ENCODE measurements around the gene LHX4. TPM values are rescaled to one million over a fixed set of nuclear protein-coding genes. Genes with fewer than 3 reads are reported as not detected.

Gene LHX4
- total and polyA plus RNA-seq, 2 of the 4 experiments (the other 2 are of a cell fraction), result 0.05 to 0.18 TPM

- Histone ChIP-seq H2BK120ac (ENCODE audit: low read depth, low read length) (no peak overlapping the region), H3K9me3 (ENCODE audit: control insufficient read depth, insufficient read depth, low read length) (no peaks in the 10 kb centered on the region), H3K14ac (replicated peaks; ENCODE audit: low read depth, low read length) (no peak overlapping the region), H3K36me3 (ENCODE audit: control insufficient read depth, insufficient read depth, low read length) (no peaks in the 10 kb centered on the region), H3K79me1 (ENCODE audit: low read depth in 1 of 2, low read length in 2 of 2) (no peaks in the 10 kb centered on the region), H3K56ac (ENCODE audit: extremely low read depth, insufficient read depth, low read length) (no peak overlapping the region), H2BK20ac (ENCODE audit: low read depth, low read length) (no peak overlapping the region), H3K4me2 (ENCODE audit: low read depth, low read length) (no peak overlapping the region), H2AK5ac (ENCODE audit: low read depth, low read length) (no peak overlapping the region), H3K18ac (ENCODE audit: low read depth, low read length) (no peak overlapping the region), H2AK9ac (replicated peaks; ENCODE audit: low read depth, low read length, poor library complexity) (peak overlapping the region; percentile 7), H4K5ac (ENCODE audit: low read depth, low read length) (no peak overlapping the region), H3K27ac (ENCODE audit: insufficient read depth, low read length) (no peak overlapping the region), H3K27me3 (ENCODE audit: control insufficient read depth, insufficient read depth, low read length) (peaks cover 5% of the 10 kb centered on the region; the same call in 1 of the 2 replicates), H2AFZ (replicated peaks; ENCODE audit: low read length, poor library complexity) (no peak overlapping the region), H4K8ac (ENCODE audit: low read depth in 2 of 2, low read length in 2 of 2) (no peak overlapping the region), H4K91ac (ENCODE audit: insufficient read depth, low read depth, low read length) (no peak overlapping the region), H3K9ac (ENCODE audit: low read depth, low read length) (no peak overlapping the region), H3K4ac (ENCODE audit: low read depth, low read length) (no peak overlapping the region), H3K4me1 (ENCODE audit: control insufficient read depth, insufficient read depth, low read length) (peaks cover 4% of the 10 kb centered on the region; the same call in 1 of the 2 replicates), H4K20me1 (ENCODE audit: insufficient read depth, low read length) (no peaks in the 10 kb centered on the region), H3K9me1 (ENCODE audit: insufficient read depth, low read length) (peaks cover 4% of the 10 kb centered on the region; the same call in 1 of the 2 replicates), H2BK5ac (ENCODE audit: low read depth, low read length, poor library complexity, severe bottlenecking) (no peak overlapping the region), H3K4me3 (ENCODE audit: insufficient read depth, low read depth, low read length) (no peak overlapping the region), H3K23ac (ENCODE audit: low read depth, low read length) (no peak overlapping the region), H2BK15ac (ENCODE audit: low read depth, low read length) (no peak overlapping the region)
- TF ChIP-seq USF2 (IDR thresholded peaks at IDR 0.05; ENCODE audit: low read depth, low read length), result no peak
- no peak for TF ChIP-seq MXI1 (IDR thresholded peaks at IDR 0.05; ENCODE audit: borderline replicate concordance, low read depth, low read length)
- TF ChIP-seq RAD21 (IDR thresholded peaks at IDR 0.05; ENCODE audit: low read length), result no peak
- TF ChIP-seq RFX5 (IDR thresholded peaks at IDR 0.05; ENCODE audit: low read depth, low read length), result no peak
- TF ChIP-seq RCOR1 (IDR thresholded peaks at IDR 0.05; ENCODE audit: insufficient replicate concordance, low read length), result no peak
- no peak for TF ChIP-seq MAZ (IDR thresholded peaks at IDR 0.05; ENCODE audit: borderline replicate concordance, low read depth, low read length)
- no peak for TF ChIP-seq FOS (IDR thresholded peaks at IDR 0.05; ENCODE audit: low read depth, low read length)
- TF ChIP-seq NFE2L2 (IDR thresholded peaks at IDR 0.05; ENCODE audit: low read depth, low read length), result no peak
- no peak for TF ChIP-seq SMC3 (IDR thresholded peaks at IDR 0.05; ENCODE audit: low read depth, low read length)
- no peak for TF ChIP-seq CTCF (conservative IDR thresholded peaks at IDR 0.05; ENCODE audit: low read depth, low read length)
- no peak for TF ChIP-seq ELK1 (IDR thresholded peaks at IDR 0.05; ENCODE audit: borderline replicate concordance, low read depth, low read length)
- TF ChIP-seq CHD1 (IDR thresholded peaks at IDR 0.05; ENCODE audit: low read depth, low read length), result no peak
- no peak for TF ChIP-seq BHLHE40 (IDR thresholded peaks at IDR 0.05; ENCODE audit: low read depth, low read length)
- in situ Hi-C loops (cut with MboI; ENCODE audit: low sequenced_read_pairs), result loop anchor here (5.0 to 25.0 kb wide), 3 partner anchors 166 to 911 kb away; no protein-coding TSS in a partner anchor
- BruUV-seq (replicated peaks), result no TSS peak
- no peak for ATAC-seq (ENCODE audit: low read depth)
- ChIA-PET POLR2A (ENCODE audit: unreplicated experiment) (no interaction called here), CTCF (interaction anchor here (2.1 kb wide), 1 partner anchor 10 kb away, joined by 9 read pairs; no protein-coding TSS in a partner anchor)
- intact Hi-C loops (cut with micrococcal nuclease), result loop anchor here (1.0 to 2.0 kb wide), 3 partner anchors 161 to 231 kb away; no protein-coding TSS in a partner anchor
- dilution Hi-C loops (cut with HindIII; ENCODE audit: low sequenced_read_pairs, unreplicated experiment), result no loop called here
- no peak for DNase-seq
- WGBS, 2 experiments (ENCODE audit: extremely low coverage in 2 of 2, insufficient read length in 1 of 2), result 62% methylated on average over 5 of the region's 9 CpGs; no CpG with 5 or more reads in 1 of the 2 experiments
These were observed 21.7 kb downstream of the LHX4 start for GRCh38 chr1:180251526-180252305.

Measured in IMR-90 (cell line).